ENCODE results near the gene LRBA.
A peak's percentile ranks its signal among the peaks of the same experiment; 100 is the strongest.

Gene LRBA

DNA sequence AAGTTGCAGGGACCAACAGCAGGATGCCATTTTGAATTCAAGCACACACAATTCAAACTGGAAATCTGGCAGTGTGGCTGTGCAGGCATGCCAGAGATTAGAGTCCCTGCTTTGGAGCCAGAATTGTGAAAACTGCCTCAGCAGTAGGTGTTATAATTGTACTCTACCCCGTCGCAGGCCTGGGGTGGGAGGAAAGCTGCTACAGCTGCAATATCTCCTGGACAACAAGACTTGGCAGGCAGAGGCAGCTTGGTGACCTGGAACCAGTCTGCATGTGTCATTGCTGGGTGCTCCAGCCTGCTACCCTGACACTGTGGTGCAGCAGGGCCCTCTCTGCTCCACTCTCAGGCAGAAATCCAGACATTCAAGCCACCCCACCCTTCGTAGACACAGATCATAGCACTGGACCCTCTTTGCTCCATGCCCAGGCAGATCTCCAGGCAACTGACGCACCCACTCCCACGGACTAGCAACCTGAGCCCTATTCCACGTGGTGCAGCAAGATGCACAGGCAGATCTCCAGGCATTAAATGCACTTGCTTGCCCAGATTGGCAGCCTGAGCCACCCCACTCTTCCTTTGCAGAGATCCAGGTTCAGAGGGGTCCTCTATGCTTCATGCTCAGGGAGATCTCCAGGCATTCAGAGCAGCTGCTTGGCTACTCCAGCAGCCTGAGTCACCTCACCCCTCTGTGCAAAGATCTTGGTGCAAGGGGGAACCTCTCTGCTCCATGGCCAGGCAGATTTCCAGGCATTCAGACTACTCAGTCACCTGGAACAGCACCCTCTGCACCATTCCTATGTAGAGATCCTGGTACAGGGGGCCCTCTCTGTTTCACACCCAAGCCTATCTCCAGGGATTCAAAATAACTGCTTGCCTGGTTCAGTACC is 140.5 kb downstream of the LRBA start:
- no peak for DNase-seq (ENCODE audit: low read depth)

DNA sequence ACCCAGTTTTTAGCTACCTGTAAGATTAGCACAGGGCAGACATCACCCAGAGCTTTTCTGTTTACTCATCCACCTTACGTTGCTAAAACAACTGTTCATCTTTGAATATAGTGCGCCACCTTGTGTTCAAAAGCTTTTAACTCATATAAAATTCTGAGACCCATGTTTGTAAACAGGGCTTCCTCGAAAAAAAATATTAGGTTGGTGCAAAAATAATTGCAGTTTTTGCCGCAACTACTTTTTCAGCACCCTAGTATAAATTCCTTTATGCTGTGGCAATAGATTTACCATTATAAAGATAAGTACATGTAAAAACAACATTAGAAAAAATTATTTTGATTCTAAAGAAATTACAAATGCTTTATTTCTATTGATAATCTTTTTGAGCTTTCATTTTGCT is 147.9 kb downstream of the LRBA start:
- DNase-seq (ENCODE audit: low read depth), result no peak

DNA sequence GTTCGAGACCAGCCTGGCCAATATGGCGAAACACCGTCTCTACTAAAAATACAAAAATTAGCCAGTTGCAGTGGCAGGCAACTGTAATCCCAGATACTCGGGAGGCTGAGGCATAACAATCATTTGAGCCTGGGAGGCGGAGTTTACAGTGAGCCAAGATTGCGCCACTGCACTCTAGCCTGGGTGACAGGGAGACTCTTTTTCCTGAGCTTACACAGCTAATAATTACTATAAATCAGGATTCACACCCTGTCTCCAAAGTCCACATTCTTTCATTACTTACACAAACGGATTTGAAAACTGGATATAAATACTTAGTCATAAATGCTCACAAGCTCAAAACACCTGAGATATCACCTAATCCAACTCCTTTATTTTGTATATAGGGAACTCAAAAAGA is 151.6 kb downstream of the LRBA start:
- DNase-seq (ENCODE audit: low read depth), result no peak

DNA sequence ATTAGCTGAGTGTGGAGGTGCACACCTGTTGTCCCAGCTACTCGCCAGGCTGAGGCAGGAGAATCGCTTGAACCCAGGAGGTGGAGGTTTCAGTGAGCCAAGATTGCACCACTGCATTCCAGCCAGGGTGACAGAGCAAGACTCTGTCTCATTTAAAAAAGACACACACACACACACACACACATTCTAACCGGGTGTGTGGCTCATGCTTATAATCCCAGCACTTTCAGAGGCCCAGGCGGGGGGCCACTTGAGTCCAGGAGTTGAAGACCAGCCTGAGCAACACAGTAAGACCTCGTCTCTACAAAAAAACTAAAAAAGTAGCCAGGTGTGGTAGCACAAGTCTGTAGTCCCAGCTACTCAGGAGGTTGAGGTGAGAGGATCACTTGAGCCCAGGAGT is 152.3 kb downstream of the LRBA start:
- DNase-seq (ENCODE audit: low read depth), result no peak

DNA sequence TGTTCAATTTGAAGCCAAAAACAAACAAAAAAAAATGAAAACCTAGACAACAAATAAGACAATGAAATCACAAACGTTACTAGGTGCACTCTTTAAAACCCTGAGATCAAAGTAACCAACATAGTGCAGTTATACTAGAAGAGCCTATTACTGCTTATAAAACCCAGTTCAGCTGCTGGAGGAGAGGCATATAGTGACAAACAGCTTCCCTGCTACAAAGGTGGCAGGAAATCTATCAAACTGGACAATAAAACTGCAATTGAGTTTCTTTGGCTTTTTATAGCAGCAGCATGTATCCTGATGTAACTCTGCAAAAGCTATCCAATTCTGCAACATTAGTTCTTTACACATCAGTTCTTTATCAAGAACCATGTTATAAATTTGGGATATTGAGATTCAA is 155.6 kb downstream of the LRBA start:
- DNase-seq (ENCODE audit: low read depth), result no peak

DNA sequence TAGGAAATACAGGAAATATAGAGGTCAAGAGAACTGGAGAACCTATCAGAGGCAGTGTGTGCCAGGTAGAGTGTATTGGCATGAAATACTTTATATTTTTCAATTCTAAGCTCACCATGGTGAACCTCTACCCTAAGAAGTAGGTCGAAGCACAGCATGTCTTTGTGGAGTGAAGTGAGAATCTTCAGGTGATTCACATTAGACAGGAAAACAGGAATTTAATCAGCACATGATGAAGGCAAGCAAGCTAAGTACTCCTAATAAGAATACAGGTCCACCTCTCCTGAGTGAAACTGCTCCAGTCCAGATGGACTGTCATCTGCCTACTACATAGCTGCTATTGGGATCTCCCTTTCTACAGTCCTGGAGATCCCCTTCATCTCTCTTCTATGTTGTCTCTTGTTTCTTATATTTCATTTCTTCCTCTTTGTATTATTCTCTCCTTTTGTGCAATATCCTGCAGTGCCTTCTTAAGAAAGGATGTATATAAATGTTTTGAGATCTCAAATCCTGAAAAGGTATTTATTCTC is 159.0 kb downstream of the LRBA start:
- DNase-seq (ENCODE audit: low read depth), result no peak

DNA sequence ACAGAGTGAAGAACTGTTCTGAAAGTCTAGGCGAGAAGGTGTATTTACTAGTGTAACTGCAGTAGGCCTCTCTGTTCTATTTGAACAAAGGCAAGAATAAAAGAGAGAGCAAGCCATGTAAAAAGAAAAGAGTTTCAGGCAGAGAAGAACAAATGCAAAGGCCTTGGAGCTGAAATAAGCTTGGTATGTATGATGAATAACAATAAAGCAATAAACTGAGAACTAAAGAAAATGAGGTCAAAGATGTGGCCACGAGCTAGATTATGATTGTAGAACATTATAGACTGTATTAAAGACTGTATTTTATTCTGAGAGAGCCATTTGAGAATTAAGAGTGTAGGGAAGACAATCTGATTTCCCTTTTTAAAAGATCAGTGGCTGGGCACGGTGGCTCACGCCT is 160.5 kb downstream of the LRBA start:
- DNase-seq (ENCODE audit: low read depth), result no peak

DNA sequence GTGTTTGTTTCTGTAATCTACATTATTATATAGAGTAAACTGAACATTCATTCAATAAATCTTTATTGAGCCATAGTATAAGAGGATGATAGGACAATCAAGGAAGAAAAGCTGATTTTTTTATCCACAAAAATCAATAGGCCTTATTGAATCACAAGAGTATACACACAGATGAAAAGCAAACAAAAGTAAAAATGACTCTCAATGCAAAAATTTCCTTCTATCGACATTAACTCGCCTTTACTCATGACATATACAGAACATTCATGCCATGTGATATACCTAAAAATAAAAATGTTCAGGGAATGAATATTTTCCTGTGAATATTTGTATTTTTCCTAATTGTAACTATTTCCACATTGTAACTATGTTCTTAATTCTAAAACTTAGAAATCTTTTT is 161.2 kb downstream of the LRBA start:
- no peak for DNase-seq (ENCODE audit: low read depth)

DNA sequence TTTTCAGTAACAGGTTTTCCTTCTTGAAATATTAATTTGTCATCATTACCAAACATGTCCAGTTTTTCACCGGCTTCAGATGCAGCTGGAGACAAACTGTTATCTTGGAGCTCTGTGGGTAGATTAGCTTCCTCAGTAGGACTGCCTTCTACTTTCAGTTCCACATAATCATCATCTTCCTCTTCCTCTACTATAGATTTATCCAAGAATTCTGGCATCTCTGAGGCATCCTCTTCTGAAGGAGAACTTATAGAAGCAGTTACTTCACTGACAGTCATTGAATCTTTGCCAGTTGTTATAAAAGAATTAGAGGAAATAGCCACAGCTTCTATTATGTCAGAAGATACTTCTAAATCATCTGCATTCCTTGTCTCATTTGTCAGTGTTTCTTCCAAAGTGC is 162.9 kb downstream of the LRBA start:
- DNase-seq (ENCODE audit: low read depth), result no peak

DNA sequence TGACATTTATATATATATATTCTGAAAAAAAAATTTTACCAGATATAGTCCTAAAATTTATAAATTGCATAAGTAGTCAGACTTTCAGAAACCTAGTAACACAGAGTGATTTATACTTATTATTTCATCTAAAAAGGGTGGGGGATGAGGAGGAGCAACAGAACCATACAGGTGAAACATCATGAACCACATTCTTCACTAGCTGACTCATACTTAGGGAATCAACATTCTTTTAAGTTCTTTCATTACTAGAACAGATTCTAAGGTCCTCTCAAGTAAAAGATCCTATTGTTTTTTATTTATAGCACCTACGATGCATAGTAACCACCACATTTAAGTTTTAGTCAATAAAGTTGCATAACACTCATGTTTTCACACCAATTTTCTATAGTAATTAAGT is 166.1 kb downstream of the LRBA start:
- DNase-seq (ENCODE audit: low read depth), result no peak

DNA sequence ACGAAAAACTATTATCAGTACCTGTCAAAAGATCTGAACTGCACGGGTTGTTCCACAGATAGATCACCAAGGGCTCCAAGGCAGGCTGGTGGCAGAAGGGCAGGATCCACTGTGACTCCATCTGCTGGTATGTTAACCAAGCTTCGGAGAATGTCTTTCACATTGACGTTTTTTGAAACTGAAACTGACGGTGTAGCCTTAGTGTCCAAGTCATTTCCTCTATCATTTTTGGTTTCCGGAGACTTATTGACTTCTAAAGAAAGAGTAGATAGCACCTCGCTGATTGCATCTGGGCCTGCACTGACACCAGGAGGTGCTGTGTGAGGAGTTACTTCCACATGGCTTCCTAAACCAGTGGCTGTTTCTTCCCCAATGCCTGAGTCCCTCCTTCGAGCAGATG is 186.9 kb downstream of the LRBA start:
- DNase-seq (ENCODE audit: low read depth), result peak; percentile 5

DNA sequence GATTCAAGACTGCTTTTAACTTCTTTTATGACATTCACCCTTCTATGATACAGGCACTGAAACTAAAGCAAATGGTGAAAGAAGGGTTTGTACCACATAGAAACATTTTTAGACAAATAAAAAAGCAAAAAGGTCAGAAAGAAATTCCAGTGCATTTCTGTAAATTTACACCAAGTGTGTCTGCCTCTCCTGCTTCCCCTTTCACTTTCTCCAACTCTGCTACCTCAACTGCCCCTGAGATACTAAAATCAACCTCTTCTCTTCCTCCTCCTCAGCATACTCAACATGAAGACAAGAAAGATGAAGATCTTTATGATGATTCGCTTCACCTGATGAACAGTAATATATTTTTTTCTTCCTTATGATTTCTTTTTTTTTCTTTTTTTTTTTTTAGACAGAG is 187.9 kb downstream of the LRBA start:
- no peak for DNase-seq (ENCODE audit: low read depth)

DNA sequence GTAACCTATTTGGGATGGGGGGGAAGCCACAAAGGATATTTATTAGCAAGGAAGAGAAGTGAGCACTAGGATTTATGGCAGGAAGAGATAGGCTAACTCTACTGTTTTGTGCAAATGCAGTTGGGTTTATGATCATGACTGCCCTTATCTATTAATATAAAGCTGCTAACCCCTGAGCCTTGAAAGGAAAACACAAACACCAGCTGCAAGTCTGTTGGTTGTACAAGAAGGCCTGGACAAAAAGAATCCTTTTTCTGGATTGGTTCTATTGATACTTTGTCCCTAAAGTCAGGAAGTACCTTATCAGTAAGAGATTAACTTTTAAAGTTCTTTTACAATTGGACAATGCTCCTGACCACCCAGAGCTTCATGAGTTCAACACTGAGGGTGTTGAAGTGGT is 188.8 kb downstream of the LRBA start:
- no peak for DNase-seq (ENCODE audit: low read depth)

DNA sequence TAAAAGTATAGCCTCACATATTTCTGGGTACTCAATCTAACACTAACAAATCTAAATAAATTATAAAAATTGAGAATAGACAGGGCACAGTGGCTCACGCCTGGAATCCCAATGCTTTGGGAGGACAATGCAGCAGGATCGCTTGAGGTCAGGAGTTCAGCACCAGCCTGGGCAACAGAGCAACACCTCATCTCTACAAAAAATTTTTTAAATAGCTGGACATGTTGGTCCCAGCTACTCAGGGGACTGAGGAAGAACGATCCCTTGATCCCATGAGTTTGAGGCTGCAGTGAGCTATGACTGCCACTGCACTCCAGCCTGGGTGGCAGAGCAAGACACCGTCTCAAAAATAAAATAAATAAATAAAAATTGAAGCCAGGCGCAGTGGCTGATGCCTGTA is 192.7 kb downstream of the LRBA start:
- DNase-seq (ENCODE audit: low read depth), result no peak

DNA sequence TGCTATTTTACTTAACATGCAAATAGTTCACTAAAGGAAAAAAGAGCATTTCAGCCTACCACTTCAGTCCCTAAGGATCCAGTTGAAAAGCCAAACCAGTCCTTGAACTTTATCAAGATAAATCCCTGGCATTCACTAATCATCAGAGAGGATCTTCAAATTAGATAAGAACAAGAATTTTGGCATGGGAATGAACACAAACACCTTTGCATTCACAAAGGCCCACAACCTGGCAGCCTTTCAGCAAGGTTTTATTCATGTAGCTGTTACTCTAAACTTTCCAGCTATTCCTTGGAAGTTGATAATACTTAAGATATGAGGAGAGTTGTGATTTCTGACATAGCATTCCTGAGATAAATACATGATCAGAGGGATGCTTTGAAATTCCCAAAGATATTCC is 193.4 kb downstream of the LRBA start:
- DNase-seq (ENCODE audit: low read depth), result no peak

DNA sequence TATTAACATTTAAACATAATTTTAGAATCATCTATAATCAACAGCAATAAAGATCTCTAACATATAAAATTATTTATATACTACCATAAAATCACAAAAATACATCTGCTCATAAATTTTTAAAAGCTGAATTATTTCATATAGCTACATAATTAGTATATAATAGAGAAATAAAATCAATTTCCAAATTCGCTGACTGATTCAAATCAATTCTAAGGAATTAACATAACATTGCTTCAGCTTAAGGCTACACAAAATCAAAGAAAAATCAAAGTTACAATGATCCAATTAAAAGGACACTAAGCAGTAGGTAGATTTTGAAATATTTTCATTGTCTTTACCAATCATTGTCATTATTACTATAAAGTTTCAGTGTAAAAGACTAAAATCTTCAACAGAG is 194.7 kb downstream of the LRBA start:
- DNase-seq (ENCODE audit: low read depth), result no peak

DNA sequence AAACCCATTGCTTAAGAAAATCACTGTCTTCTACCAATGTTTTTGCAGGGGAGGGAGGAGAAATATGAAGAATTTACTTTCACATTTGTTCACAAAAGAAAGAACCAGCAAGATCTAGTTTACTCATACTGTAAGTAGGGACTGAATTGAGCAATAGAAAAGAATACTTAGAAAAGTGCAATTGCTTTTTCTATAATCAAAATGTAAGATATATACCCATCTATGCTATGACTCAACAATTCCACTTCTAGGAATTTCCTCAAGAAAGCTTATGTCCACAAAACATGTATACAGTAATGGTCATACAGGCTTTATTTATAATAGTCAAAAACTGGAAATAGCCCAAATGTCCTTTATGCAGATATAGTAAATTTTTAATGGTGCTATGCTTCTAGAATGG is 196.4 kb downstream of the LRBA start:
- DNase-seq (ENCODE audit: low read depth), result no peak

DNA sequence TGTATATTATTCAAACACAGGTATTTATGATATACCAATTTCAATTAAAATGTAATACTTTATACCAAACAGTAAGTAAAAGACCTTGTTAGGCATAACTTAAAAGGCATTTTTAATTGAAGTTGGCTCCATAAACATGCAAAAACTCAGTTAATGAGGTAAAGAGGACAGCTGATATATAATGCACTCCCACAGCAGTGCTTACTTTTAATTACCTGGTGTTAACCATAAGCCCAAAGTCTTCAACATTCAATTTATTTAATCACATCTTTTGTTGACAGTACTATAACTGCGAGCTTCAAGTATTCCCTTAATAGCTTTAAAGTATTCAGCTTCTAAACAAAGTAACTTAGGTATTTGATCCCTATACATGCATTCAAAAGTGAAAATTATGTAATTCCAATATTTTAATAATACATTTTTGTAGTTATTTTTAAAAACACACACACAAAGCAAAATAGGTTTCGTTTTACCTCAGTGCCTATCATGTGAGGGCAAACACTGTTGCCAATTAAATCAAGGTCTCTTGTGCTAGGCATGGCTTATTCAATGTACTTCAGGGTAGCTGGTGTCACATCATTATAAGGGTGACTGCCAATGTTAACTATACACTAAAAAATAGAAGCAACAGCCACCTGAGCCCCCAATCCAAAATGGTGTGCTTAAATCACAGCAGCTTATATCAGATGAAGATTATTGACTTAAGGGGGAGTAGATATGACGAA is 197.1 kb downstream of the LRBA start:
- no peak for DNase-seq (ENCODE audit: low read depth)

DNA sequence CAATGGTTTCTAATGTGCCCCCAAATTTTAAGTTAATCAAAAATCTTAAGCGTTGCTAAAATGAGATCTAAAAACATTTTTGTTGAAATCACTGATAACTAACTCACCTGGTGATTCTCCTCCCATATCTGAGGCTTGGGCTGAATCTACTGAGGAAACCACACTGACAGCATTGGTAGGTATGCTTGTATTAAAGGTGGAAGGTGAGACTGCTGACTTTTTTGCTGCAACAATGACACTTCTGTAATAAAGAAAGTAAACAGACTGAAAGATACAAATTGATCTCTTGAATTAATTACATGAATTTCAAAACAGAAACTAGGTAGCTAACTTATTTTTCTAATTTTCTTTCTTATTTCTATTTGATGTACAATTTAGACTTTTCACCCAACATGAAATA is 198.1 kb downstream of the LRBA start:
- no peak for DNase-seq (ENCODE audit: low read depth)

DNA sequence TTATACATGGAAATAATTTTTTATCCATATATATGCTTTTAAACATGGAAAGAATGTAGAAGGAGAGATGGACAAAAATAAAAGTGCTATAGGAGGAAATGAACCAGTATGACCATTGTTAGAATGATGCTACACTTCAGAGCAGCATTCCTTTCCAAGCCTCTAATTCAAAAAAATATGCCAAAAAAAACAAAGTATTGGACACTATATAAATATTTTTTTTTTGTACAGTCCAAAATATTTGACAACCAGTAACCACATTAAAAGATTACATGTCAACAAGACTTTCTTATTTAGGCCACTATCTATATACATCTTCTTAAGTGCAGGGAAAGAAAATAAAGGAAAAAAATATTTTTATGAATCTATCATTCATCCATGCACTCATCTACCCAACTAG is 198.6 kb downstream of the LRBA start:
- no peak for DNase-seq (ENCODE audit: low read depth)

DNA sequence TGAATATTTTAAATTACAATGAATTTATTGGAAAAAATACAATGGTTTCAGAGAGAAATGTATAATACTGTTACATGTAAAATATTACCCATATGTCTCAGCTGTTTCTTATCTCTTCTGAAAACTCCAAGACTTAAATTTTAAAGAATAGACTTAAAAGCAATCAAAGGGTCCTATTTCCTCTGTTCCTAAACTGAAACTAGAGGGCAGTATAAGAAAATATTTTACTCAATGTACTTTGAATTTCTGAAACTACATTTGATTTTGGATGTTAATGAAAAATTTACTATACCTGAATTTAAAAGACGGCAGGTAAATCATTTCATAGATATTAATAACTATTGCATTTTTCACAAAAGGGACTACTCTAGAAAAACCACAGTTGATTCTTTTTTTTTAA is 200.2 kb downstream of the LRBA start:
- DNase-seq (ENCODE audit: low read depth), result no peak

DNA sequence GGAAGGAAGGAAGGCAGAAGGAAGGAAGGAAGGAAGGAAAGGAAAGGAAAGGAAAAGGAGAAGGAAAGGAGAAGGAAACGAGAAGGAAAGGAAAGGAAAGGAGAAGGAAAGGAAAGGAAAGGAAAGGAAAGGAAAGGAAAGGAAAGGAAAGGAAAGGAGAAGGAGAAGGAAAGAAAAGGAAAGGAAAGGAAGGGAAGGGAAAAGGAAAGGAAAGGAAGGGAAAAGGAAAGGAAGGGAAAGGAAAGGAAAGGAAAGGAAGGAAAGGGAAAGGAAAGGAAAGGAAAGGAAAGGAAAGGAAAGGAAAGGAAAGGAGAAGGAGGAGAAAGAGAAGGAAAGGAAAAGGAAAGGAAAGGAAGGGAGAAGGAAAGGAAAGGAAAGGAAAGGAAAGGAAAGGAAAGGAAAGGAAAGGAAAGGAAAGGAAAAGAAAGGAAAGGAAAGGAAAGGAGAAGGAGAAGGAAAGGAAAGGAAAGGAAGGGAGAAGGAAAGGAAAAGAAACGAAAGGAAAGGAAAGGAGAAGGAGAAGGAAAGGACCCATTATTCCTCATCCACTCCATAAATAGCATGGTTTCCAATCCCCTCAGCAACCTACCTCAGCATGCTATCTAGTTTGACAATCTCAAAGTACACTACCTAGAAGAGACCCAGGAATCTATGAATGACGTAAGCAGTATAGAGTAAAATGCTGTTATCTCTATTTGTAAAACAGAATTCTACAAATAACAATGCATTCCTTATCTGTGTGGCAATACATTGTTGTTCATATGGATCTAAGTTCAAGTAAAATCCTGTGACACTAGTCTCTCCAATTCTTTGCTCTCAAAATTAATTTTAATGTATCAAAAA is 209.7 kb downstream of the LRBA start:
- DNase-seq (ENCODE audit: low read depth), result no peak

DNA sequence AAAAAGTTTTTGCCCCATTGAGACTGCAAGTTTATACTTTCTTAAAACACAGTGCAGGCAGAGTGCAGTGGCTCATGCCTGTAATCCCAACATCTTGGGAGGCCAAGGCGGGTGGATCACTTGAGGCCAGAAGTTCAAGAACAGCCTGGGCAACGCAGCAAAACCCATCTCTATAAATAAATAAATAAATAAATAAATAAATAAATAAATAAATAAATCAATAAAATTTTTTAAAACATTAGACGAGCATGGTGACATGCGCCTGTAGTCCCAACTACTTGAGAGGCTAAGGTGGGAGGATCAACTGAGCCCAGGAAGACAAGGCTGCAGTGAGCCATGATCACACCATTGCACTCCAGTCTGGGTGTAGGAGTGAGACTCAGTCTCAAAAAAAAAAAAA is 213.3 kb downstream of the LRBA start:
- no peak for DNase-seq (ENCODE audit: low read depth)
